GM12874 (cell line): ENCODE measurements around the gene PXN.

Experiments used
- TF ChIP-seq, protein P1 (sequence below): IDR thresholded peaks from 2 replicates; pipeline ENCODE4 v1.5.1; 2011; ENCODE audit warnings: low read depth, mild to moderate bottlenecking, control low read depth, low read length, moderate library complexity; ENCODE audit not compliant: insufficient read depth

The PXN gene

DNA sequence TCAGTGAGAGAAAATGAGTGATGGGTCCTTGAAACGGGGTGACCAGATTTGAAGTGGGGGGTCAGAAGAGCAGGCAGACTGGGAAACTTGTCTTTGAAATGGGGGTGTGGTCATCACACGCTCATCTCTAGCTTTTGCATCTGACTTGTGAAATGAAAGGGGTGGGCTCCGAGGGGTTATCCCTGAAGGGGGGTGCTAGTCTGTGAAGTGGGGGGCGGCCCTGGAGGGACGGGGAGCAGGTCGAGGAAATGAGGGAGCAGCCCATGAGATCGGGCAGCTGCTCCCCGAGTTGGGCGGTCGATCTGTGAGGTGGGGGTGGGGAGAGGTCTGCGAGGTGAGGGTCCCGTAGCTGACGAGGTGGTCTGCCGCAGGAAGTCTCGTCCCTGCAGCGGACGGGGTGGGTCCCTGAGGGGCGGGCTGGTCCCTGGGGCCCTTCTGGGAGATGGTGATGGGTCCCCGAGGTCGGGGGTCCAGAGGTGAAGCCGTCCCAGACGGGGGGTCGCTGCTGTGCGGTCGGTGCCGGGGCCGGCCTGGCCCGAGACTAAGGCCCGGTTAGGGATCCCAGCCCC lies 542 bp downstream of the PXN start:
- TF ChIP-seq, protein P1, sequence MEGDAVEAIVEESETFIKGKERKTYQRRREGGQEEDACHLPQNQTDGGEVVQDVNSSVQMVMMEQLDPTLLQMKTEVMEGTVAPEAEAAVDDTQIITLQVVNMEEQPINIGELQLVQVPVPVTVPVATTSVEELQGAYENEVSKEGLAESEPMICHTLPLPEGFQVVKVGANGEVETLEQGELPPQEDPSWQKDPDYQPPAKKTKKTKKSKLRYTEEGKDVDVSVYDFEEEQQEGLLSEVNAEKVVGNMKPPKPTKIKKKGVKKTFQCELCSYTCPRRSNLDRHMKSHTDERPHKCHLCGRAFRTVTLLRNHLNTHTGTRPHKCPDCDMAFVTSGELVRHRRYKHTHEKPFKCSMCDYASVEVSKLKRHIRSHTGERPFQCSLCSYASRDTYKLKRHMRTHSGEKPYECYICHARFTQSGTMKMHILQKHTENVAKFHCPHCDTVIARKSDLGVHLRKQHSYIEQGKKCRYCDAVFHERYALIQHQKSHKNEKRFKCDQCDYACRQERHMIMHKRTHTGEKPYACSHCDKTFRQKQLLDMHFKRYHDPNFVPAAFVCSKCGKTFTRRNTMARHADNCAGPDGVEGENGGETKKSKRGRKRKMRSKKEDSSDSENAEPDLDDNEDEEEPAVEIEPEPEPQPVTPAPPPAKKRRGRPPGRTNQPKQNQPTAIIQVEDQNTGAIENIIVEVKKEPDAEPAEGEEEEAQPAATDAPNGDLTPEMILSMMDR: no peak

DNA sequence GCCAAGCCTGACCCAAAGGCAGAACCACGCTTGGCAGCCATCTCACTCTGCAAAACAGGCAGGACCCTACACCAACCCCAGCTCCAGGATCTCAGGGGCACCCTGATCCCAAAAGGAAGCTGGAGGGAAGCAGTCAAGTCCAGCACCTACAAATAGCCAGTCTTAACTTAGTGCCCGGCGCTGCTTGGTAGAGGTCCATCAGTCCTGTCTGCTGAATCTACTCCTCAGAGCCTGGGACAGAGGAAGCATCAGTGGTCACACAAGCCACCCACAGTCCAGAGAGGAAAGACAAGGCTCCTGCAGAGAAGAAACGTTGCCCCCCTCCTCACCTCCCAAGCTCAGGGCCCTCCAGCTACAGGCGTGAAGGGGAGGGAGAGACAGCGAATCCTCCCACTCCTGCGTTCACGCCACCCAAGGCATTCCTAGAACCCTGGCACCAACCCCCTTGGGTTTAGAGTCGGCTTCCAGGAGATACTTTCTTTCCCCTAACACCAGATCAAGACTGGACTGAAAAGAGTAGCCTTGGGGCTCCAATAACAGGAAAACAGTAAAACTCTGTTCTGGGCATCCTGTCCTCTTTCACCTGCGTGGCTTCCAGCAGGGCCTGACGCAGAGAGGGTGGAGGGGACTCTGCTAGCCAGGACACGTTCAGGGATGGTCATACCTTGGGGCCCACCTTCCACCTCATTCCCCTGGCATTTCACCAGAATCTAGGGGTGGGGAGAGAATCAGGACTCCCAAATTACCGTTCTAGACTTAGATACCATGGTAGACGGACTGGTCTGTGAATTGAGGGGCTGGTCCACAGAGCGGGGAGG lies 1.2 kb downstream of the PXN start:
- TF ChIP-seq, protein P1: no peak

DNA sequence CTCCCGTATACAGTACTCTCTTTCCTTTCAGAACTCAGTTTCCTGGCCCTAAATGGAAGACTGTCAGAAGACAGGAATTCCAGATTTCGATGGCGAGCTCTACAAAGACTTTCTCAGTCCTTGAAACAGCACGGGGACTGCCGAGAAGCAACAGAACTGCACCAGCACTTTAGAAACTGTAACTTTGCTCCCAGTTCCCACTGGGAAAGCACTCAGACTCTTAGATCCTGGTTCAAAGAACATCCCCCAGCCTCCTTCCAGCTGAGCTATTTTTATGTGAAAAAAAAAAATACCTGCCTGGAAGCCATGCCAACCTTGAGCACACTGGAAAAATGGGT lies 1.8 kb downstream of the PXN start:
- TF ChIP-seq, protein P1: no peak

DNA sequence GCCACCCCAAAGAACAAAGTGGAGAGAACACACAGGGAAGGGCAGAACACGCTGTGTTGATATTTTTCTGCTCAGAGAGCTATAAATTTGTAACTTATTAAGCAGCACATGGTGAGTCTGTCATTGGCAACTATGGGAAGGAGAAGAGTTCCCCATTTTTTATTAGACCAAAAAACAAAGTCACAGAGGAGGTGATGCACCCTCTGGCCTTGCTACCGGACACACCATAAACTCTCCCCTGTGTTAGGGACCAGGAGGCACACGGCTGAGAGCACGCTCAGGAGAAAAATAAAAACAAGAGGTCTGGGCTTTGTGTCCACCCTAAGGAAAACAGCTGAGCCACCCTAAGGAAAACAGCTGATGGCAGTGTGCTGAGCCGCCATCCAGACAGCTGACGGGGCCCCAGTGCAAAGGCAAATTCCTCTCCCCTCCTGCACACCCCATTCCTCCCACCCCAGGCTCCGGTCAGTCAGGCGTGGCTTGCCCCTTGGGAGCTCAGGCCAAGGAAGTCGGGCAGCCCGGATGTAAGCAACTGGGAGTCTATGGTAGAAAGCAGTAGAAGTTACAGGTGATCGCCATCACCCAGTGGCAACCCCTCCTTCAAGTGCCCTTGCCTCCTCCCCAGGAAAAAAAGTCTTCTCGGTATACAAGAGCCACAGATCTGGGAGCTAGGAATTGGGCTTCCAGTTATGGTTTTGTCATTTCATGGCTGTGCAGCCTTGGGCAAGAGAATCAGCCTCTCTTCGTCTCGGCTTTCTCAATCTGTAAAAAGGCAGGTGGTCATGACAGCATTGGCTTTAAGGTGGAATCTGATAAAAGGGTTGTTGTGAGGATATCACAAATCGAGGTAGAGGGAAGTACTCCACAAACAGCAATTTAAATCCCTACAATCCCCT lies 2.4 kb downstream of the PXN start:
- TF ChIP-seq, protein P1: no peak

DNA sequence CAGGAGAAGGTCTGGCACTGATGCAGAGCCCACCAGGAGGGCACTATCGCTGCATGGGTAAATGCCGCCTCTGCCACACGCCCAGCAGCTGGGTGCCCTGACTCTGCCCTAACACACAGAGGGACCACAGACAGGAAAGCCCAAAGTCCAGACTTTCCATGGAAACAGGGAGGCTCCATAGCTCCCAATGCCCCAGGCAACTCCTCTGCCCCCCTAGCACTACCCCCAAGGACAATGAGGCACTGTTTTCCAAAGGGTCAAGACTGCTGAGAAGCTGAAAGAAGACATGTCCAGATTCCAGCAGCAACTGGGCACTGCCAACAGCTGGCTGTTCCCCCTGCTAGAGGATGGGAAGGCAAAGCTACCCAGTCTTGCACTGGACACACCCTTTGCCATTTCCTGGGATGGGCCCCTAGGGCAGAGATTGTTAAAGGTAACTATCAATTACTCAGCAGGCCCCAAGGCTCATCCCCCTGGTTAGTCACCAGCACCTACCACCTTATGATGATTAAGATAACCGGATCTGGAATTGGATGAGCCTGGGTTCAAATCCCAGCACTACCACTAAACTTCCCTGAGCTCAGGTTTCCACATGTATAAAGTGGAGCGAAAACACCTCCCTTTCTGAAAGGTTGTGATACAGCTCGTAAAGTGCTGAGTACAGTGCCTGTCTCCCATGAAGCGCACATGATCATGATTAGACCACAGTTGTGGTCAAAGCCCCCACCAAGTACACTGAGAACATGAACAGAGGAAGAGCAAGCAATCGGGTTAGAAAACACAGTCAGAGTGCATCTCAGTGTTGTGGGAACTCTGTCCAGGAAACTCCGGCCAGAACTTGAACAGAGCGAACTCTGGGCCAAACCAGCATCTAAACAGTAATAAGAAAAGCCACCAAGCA lies 3.3 kb downstream of the PXN start:
- TF ChIP-seq, protein P1: no peak

DNA sequence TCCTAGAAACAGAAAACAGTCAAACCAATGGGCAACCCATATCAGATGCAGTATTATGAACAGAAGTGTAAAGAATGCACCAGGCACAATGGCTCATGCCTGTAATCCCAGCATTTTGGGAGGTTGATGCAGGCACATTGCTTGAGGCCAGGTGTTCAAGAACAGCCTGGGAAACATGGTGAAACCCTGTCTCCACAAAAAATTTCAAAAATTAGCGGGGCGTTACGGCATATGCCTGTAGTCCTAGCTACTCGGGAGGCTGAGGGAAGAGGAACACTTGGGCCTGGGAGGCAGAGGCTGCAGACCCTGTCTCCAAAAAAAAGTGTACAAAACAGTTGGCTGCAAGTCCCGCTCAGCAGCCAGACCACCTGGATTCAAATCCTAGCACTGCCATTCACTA lies 4.9 kb downstream of the PXN start:
- TF ChIP-seq, protein P1: no peak
